Measurements from ENCODE around the gene GPR137B.

DNA sequence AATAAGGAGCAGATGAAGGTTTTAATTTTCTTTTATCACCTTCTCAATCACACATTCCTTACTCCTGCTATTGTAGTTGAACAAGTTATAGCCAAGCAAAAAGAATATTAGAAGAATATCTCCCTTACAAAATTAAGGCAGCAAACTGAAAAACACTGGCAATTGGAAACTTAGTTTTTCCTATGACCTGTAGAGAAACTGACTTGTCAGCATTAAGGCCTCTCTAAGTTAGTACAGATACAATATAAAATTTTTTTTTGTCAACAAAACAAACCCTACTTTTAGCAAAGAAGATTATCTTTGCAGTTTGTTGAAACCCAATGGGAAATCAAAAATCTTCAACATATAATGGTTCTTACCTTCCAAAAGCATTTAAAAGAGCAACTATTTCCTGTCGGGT is 78.1 kb downstream of the GPR137B start:
- TF ChIP-seq, protein P1, sequence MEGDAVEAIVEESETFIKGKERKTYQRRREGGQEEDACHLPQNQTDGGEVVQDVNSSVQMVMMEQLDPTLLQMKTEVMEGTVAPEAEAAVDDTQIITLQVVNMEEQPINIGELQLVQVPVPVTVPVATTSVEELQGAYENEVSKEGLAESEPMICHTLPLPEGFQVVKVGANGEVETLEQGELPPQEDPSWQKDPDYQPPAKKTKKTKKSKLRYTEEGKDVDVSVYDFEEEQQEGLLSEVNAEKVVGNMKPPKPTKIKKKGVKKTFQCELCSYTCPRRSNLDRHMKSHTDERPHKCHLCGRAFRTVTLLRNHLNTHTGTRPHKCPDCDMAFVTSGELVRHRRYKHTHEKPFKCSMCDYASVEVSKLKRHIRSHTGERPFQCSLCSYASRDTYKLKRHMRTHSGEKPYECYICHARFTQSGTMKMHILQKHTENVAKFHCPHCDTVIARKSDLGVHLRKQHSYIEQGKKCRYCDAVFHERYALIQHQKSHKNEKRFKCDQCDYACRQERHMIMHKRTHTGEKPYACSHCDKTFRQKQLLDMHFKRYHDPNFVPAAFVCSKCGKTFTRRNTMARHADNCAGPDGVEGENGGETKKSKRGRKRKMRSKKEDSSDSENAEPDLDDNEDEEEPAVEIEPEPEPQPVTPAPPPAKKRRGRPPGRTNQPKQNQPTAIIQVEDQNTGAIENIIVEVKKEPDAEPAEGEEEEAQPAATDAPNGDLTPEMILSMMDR (IDR thresholded peaks at IDR 0.05): no peak
- TF ChIP-seq ZFX (IDR thresholded peaks at IDR 0.05; ENCODE audit: borderline replicate concordance): no peak
